MM.1S (cell line): ENCODE results near the gene JAK3.

Experiments
- CTCF ChIP-seq: fragments of 300-600 bp; sonication (generic); IDR thresholded peaks from 2 replicates; pipeline ENCODE4 v1.5.1; 2016; ENCODE audit warnings: antibody characterized with exemption, low read length, mixed read lengths
- EZH2 ChIP-seq: fragments of 300-600 bp; sonication (generic); optimal IDR thresholded peaks from 2 replicates; pipeline ENCODE3; 2017; ENCODE audit warnings: low read depth, mild to moderate bottlenecking, antibody characterized with exemption, low read length, mixed read lengths

- TF ChIP-seq CTCF (no peak), EZH2 (no peak)
Measured at GRCh38 chr19:17829855-17830566, 17.8 kb downstream of the JAK3 start.
